SW480 (cell line): ENCODE measurements around the gene BOK.
"Not testable (repeated sequence)": the region's sequence is repeated elsewhere in the genome, so short reads cannot be mapped to it uniquely, and the experiment has no call there.

ENCODE experiments used
- DNase-seq: peaks from one replicate; pipeline ENCODE4 v3.0.0-alpha.2; 2016; ENCODE audit warnings: low spot score

The BOK gene

GRCh38 chr2:241558532-241559322, at the start of gene BOK:
Gene BOK, plus strand, starts transcription at chr2:241558745. Its CDS starts 739 bp downstream, at chr2:241559484.
- DNase-seq: peak; percentile 64

- no peak for DNase-seq
Measured at GRCh38 chr2:241509155-241509784, 49.3 kb upstream of the BOK start.

GRCh38 chr2:241511091-241511741, 47.3 kb upstream of the BOK start:
- no peak for DNase-seq

GRCh38 chr2:241514553-241514952, 44.0 kb upstream of the BOK start:
- DNase-seq: no peak

GRCh38 chr2:241514986-241515737, 43.4 kb upstream of the BOK start:
- no peak for DNase-seq

- DNase-seq: no peak
Measured at GRCh38 chr2:241516520-241516965, 42.0 kb upstream of the BOK start.

GRCh38 chr2:241517297-241517696, 41.2 kb upstream of the BOK start:
- no peak for DNase-seq

GRCh38 chr2:241519669-241520068, 38.9 kb upstream of the BOK start:
- DNase-seq: no peak

GRCh38 chr2:241522477-241522876, 36.1 kb upstream of the BOK start:
- no peak for DNase-seq

- DNase-seq: not testable (repeated sequence)
Measured at GRCh38 chr2:241525818-241526780, 32.4 kb upstream of the BOK start.

- no peak for DNase-seq
Measured at GRCh38 chr2:241530571-241530970, 28.0 kb upstream of the BOK start.

GRCh38 chr2:241531161-241531722, 27.3 kb upstream of the BOK start:
- no peak for DNase-seq

- no peak for DNase-seq
Measured at GRCh38 chr2:241532168-241532567, 26.4 kb upstream of the BOK start.

GRCh38 chr2:241532733-241533601, 25.6 kb upstream of the BOK start:
- DNase-seq: no peak

- DNase-seq: no peak
Measured at GRCh38 chr2:241534293-241534692, 24.3 kb upstream of the BOK start.

GRCh38 chr2:241534701-241535375, 23.7 kb upstream of the BOK start:
- DNase-seq: no peak

GRCh38 chr2:241535871-241536655, 22.5 kb upstream of the BOK start:
- DNase-seq: no peak
